ENCODE results near the gene TMPRSS6.

- no peak for TF ChIP-seq CTCF (IDR thresholded peaks at IDR 0.05)
- no peak for TF ChIP-seq POLR2A (IDR thresholded peaks at IDR 0.05)
- TF ChIP-seq EP300 (IDR thresholded peaks at IDR 0.05), result no peak
Measured at GRCh38 chr22:37059876-37060449, 49.5 kb downstream of the TMPRSS6 start.
